GM23338 (cell line): ENCODE measurements around the gene ATP8A2. TPM values are rescaled to one million over a fixed set of nuclear protein-coding genes. Genes with fewer than 3 reads are reported as not detected.

Experiments used
- ATAC-seq: fragments of 200-7000 bp; cut with Tn5 transposase; 3 replicates; pipeline ENCODE4 v1.9.1; 2020
- DNase-seq: peaks from one replicate; pipeline ENCODE4 v3.0.0-alpha.2; 2015; ENCODE audit warnings: low spot score
- H2AFZ ChIP-seq: fragments of 200-600 bp; sonication (generic); 2 replicates; pipeline ENCODE4 v1.8.0; 2016; ENCODE audit warnings: antibody characterized with exemption, mild to moderate bottlenecking, moderate library complexity
- H3F3A ChIP-seq: fragments of 200-600 bp; sonication (generic); replicated peaks from 2 replicates; pipeline ENCODE4 v1.8.0; 2017; ENCODE audit warnings: antibody characterized with exemption, mixed run types, low read depth
- H3K27ac ChIP-seq: fragments of 200-600 bp; sonication (generic); 2 replicates; pipeline ENCODE4 v1.6.1; 2016; ENCODE audit warnings: low read depth
- H3K27me3 ChIP-seq: fragments of 200-600 bp; sonication (generic); 2 replicates; pipeline ENCODE4 v1.8.0; 2016; ENCODE audit warnings: mild to moderate bottlenecking, mixed run types, moderate library complexity; ENCODE audit not compliant: insufficient read depth
- H3K36me3 ChIP-seq: fragments of 200-600 bp; sonication (generic); 2 replicates; pipeline ENCODE4 v1.8.0; 2016; ENCODE audit warnings: mild to moderate bottlenecking; ENCODE audit not compliant: insufficient read depth
- H3K4me1 ChIP-seq: fragments of 200-600 bp; sonication (generic); 2 replicates; pipeline ENCODE4 v1.8.0; 2016; ENCODE audit warnings: mild to moderate bottlenecking, moderate library complexity; ENCODE audit not compliant: insufficient read depth
- H3K4me2 ChIP-seq: fragments of 200-600 bp; sonication (generic); 2 replicates; pipeline ENCODE4 v1.7.1; 2017; ENCODE audit warnings: mixed run types
- H3K4me3 ChIP-seq: fragments of 200-600 bp; sonication (generic); 2 replicates; pipeline ENCODE4 v1.6.1; 2016; ENCODE audit warnings: mixed run types
- H3K79me2 ChIP-seq: fragments of 200-600 bp; sonication (generic); replicated peaks from 2 replicates; pipeline ENCODE4 v1.8.0; 2017; ENCODE audit warnings: mild to moderate bottlenecking; ENCODE audit not compliant: insufficient read depth
- H3K9me2 ChIP-seq: fragments of 200-600 bp; sonication (generic); 2 replicates; pipeline ENCODE4 v1.8.0; 2017; ENCODE audit not compliant: insufficient read depth
- H4K20me1 ChIP-seq: fragments of 200-600 bp; sonication (generic); replicated peaks from 2 replicates; pipeline ENCODE4 v1.8.0; 2017; ENCODE audit warnings: mild to moderate bottlenecking; ENCODE audit not compliant: insufficient read depth
- H3K27ac Mint-ChIP-seq: 2 replicates; pipeline ENCODE4 v1.8.0; 2020; ENCODE audit warnings: inconsistent platforms, mild to moderate bottlenecking, moderate library complexity, mixed read lengths
- H3K27me3 Mint-ChIP-seq: 3 replicates; pipeline ENCODE4 v1.8.0; 2022; ENCODE audit warnings: low read depth, mild to moderate bottlenecking, moderate library complexity, mixed read lengths, inconsistent platforms; ENCODE audit not compliant: insufficient read depth, poor library complexity
- H3K36me3 Mint-ChIP-seq: 3 replicates; pipeline ENCODE4 v1.8.0; 2021; ENCODE audit warnings: low read depth, mild to moderate bottlenecking, inconsistent platforms, moderate library complexity, mixed read lengths
- H3K4me1 Mint-ChIP-seq: 3 replicates; pipeline ENCODE4 v1.8.0; 2020; ENCODE audit warnings: mild to moderate bottlenecking, inconsistent platforms, mixed read lengths
- H3K4me3 Mint-ChIP-seq: 3 replicates; pipeline ENCODE4 v1.8.0; 2021; ENCODE audit warnings: moderate library complexity, mild to moderate bottlenecking, inconsistent platforms, mixed read lengths
- H3K9me3 Mint-ChIP-seq: 3 replicates; pipeline ENCODE4 v1.8.0; 2020; ENCODE audit warnings: moderate library complexity, mild to moderate bottlenecking, inconsistent platforms, mixed read lengths
- CREB1 ChIP-seq: fragments of 250-450 bp; sonication (Bioruptor Pico); IDR thresholded peaks from 2 replicates; pipeline ENCODE4 v1.5.0; 2020; ENCODE audit warnings: low read depth, mild to moderate bottlenecking, moderate library complexity
- ETS1 ChIP-seq: IDR thresholded peaks from 2 replicates; pipeline ENCODE4 v1.6.1; 2016; ENCODE audit warnings: antibody characterized with exemption
- EZH2 ChIP-seq: fragments of 200-600 bp; sonication (generic); IDR thresholded peaks from one replicate; pipeline ENCODE4 v1.8.0; 2017; ENCODE audit warnings: antibody characterized with exemption, mild to moderate bottlenecking, low read depth; ENCODE audit not compliant: unreplicated experiment
- EZH2phosphoT487 ChIP-seq: fragments of 200-600 bp; sonication (generic); IDR thresholded peaks from one replicate; pipeline ENCODE4 v1.8.1; 2018; ENCODE audit warnings: antibody characterized with exemption; ENCODE audit not compliant: unreplicated experiment
- JUNB ChIP-seq: IDR thresholded peaks from one replicate; pipeline ENCODE4 v1.6.1; 2016; ENCODE audit warnings: antibody characterized with exemption; ENCODE audit not compliant: unreplicated experiment
- NANOG ChIP-seq: IDR thresholded peaks from 2 replicates; pipeline ENCODE4 v1.6.1; 2016; ENCODE audit warnings: antibody characterized with exemption, borderline replicate concordance
- POLR2AphosphoS5 ChIP-seq: IDR thresholded peaks from 2 replicates; pipeline ENCODE4 v1.6.1; 2016; ENCODE audit warnings: antibody characterized with exemption, low read depth
- STAT1 ChIP-seq: IDR thresholded peaks from one replicate; pipeline ENCODE4 v1.6.1; 2016; ENCODE audit warnings: antibody characterized with exemption; ENCODE audit not compliant: unreplicated experiment
- ZNF114 ChIP-seq: fragments of 250-450 bp; sonication (Bioruptor Pico); IDR thresholded peaks from 2 replicates; pipeline ENCODE4 v1.5.0; 2020; ENCODE audit warnings: mild to moderate bottlenecking, moderate library complexity
- ZNF331 ChIP-seq: fragments of 250-450 bp; sonication (Bioruptor Pico); IDR thresholded peaks from 2 replicates; pipeline ENCODE4 v1.5.0; 2020; ENCODE audit warnings: low read depth, mild to moderate bottlenecking, moderate library complexity
- polyA plus RNA-seq: library from polyadenylated mRNA; unstranded; fragments of >200 nt; fragmentation: Nextera tagmentation; extraction: Ambion mirVana; gene quantifications from 2 replicates; pipeline ENCODE4 v1.2.1, GENCODE V29; 2016
- total RNA-seq: library from RNA; depleted of rRNA; stranded (reverse); fragments of >200 nt; shearing (Covaris generic); gene quantifications from 2 replicates; pipeline ENCODE4 v1.2.3, GENCODE V29; 2014
- TF ChIP-seq, protein P1 (sequence below): IDR thresholded peaks from one replicate; pipeline ENCODE4 v1.6.1; 2018; ENCODE audit warnings: antibody characterized with exemption; ENCODE audit not compliant: unreplicated experiment
- TF ChIP-seq, protein P2 (sequence below), 2 experiments: fragments of 200-600 bp in 1 of 2; sonication (generic) in 1 of 2; conservative IDR thresholded peaks; 2 replicates each; pipeline versions ENCODE4 v1.5.1 to v1.6.1; 2016 to 2017; ENCODE audit warnings: antibody characterized with exemption in 2 of 2, low read depth in 2 of 2, mild to moderate bottlenecking in 2 of 2, moderate library complexity in 1 of 2
- TF ChIP-seq, protein P3 (sequence below): fragments of 250-450 bp; sonication (Bioruptor Pico); IDR thresholded peaks from 2 replicates; pipeline ENCODE4 v1.5.0; 2020; ENCODE audit warnings: mild to moderate bottlenecking, moderate library complexity

Gene ATP8A2
- total and polyA plus RNA-seq, 2 experiments from 2014 or later: 5.7 to 8.8 TPM

DNA sequence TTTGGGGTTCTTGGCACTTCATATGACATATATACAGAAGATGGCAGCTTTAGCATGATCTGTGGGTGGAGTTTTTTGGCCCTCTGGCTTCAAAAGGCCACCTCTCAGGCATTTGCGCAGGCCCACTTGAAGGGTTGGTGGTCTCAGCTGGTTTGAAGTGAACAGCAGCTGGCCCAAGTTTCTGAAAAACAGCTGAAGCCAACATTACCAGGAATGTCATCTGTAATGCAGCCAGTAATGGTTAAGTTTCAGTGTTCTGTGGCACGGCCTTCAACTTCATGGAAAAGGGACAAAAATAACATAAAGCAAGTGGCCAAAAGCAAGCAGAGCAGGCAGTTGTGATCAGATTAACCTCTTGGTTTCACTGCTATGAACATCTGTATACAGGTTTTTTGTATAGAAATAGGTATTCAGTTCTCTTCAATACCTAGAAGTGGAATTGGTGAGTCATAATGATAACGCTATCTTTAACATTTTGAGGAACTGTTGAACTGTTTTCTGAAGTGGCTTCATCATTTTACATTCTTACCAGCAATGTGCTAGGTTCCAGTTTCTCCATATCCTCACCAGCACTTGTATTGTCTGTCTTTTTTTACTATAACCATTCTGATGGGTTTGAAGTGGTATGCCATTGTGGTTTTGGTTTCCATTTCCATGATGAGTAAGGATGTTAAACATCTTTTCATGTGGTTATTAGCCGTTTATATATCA lies 434.6 kb downstream of the ATP8A2 start:
- Histone ChIP-seq H3K27ac (no peak overlapping the region), H3K36me3 (no peaks in the 10 kb centered on the region), H3K4me2 (no peak overlapping the region), H4K20me1 (no peaks in the 10 kb centered on the region), H3K4me3 (no peak overlapping the region), H2AFZ (no peak overlapping the region), H3F3A (no peaks in the 10 kb centered on the region), H3K27me3 (no peaks in the 10 kb centered on the region), H3K9me2 (no peaks in the 10 kb centered on the region), H3K79me2 (no peaks in the 10 kb centered on the region), H3K4me1 (no peaks in the 10 kb centered on the region)
- H3K27ac Mint-ChIP-seq: no peak overlapping the region
- no peak overlapping the region for H3K4me3 Mint-ChIP-seq
- no peaks in the 10 kb centered on the region for H3K9me3 Mint-ChIP-seq
- no peak for DNase-seq
- no peaks in the 10 kb centered on the region for H3K36me3 Mint-ChIP-seq
- no peaks in the 10 kb centered on the region for H3K27me3 Mint-ChIP-seq
- H3K4me1 Mint-ChIP-seq: no peaks in the 10 kb centered on the region; the same call in 2 of the 3 replicates
- ATAC-seq: no peak
- TF ChIP-seq, protein P1, sequence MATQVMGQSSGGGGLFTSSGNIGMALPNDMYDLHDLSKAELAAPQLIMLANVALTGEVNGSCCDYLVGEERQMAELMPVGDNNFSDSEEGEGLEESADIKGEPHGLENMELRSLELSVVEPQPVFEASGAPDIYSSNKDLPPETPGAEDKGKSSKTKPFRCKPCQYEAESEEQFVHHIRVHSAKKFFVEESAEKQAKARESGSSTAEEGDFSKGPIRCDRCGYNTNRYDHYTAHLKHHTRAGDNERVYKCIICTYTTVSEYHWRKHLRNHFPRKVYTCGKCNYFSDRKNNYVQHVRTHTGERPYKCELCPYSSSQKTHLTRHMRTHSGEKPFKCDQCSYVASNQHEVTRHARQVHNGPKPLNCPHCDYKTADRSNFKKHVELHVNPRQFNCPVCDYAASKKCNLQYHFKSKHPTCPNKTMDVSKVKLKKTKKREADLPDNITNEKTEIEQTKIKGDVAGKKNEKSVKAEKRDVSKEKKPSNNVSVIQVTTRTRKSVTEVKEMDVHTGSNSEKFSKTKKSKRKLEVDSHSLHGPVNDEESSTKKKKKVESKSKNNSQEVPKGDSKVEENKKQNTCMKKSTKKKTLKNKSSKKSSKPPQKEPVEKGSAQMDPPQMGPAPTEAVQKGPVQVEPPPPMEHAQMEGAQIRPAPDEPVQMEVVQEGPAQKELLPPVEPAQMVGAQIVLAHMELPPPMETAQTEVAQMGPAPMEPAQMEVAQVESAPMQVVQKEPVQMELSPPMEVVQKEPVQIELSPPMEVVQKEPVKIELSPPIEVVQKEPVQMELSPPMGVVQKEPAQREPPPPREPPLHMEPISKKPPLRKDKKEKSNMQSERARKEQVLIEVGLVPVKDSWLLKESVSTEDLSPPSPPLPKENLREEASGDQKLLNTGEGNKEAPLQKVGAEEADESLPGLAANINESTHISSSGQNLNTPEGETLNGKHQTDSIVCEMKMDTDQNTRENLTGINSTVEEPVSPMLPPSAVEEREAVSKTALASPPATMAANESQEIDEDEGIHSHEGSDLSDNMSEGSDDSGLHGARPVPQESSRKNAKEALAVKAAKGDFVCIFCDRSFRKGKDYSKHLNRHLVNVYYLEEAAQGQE: no peak
- TF ChIP-seq, protein P2, sequence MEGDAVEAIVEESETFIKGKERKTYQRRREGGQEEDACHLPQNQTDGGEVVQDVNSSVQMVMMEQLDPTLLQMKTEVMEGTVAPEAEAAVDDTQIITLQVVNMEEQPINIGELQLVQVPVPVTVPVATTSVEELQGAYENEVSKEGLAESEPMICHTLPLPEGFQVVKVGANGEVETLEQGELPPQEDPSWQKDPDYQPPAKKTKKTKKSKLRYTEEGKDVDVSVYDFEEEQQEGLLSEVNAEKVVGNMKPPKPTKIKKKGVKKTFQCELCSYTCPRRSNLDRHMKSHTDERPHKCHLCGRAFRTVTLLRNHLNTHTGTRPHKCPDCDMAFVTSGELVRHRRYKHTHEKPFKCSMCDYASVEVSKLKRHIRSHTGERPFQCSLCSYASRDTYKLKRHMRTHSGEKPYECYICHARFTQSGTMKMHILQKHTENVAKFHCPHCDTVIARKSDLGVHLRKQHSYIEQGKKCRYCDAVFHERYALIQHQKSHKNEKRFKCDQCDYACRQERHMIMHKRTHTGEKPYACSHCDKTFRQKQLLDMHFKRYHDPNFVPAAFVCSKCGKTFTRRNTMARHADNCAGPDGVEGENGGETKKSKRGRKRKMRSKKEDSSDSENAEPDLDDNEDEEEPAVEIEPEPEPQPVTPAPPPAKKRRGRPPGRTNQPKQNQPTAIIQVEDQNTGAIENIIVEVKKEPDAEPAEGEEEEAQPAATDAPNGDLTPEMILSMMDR (conservative IDR thresholded peaks at IDR 0.05; ENCODE audit: low read depth in 2 of 2): no peak
- TF ChIP-seq EZH2phosphoT487 (no peak), ZNF331 (CRISPR knock-in tag) (no peak), POLR2AphosphoS5 (no peak), NANOG (no peak), JUNB (no peak), STAT1 (no peak), ZNF114 (CRISPR knock-in tag) (no peak), ETS1 (no peak), EZH2 (no peak), CREB1 (no peak)
- TF ChIP-seq, protein P3, sequence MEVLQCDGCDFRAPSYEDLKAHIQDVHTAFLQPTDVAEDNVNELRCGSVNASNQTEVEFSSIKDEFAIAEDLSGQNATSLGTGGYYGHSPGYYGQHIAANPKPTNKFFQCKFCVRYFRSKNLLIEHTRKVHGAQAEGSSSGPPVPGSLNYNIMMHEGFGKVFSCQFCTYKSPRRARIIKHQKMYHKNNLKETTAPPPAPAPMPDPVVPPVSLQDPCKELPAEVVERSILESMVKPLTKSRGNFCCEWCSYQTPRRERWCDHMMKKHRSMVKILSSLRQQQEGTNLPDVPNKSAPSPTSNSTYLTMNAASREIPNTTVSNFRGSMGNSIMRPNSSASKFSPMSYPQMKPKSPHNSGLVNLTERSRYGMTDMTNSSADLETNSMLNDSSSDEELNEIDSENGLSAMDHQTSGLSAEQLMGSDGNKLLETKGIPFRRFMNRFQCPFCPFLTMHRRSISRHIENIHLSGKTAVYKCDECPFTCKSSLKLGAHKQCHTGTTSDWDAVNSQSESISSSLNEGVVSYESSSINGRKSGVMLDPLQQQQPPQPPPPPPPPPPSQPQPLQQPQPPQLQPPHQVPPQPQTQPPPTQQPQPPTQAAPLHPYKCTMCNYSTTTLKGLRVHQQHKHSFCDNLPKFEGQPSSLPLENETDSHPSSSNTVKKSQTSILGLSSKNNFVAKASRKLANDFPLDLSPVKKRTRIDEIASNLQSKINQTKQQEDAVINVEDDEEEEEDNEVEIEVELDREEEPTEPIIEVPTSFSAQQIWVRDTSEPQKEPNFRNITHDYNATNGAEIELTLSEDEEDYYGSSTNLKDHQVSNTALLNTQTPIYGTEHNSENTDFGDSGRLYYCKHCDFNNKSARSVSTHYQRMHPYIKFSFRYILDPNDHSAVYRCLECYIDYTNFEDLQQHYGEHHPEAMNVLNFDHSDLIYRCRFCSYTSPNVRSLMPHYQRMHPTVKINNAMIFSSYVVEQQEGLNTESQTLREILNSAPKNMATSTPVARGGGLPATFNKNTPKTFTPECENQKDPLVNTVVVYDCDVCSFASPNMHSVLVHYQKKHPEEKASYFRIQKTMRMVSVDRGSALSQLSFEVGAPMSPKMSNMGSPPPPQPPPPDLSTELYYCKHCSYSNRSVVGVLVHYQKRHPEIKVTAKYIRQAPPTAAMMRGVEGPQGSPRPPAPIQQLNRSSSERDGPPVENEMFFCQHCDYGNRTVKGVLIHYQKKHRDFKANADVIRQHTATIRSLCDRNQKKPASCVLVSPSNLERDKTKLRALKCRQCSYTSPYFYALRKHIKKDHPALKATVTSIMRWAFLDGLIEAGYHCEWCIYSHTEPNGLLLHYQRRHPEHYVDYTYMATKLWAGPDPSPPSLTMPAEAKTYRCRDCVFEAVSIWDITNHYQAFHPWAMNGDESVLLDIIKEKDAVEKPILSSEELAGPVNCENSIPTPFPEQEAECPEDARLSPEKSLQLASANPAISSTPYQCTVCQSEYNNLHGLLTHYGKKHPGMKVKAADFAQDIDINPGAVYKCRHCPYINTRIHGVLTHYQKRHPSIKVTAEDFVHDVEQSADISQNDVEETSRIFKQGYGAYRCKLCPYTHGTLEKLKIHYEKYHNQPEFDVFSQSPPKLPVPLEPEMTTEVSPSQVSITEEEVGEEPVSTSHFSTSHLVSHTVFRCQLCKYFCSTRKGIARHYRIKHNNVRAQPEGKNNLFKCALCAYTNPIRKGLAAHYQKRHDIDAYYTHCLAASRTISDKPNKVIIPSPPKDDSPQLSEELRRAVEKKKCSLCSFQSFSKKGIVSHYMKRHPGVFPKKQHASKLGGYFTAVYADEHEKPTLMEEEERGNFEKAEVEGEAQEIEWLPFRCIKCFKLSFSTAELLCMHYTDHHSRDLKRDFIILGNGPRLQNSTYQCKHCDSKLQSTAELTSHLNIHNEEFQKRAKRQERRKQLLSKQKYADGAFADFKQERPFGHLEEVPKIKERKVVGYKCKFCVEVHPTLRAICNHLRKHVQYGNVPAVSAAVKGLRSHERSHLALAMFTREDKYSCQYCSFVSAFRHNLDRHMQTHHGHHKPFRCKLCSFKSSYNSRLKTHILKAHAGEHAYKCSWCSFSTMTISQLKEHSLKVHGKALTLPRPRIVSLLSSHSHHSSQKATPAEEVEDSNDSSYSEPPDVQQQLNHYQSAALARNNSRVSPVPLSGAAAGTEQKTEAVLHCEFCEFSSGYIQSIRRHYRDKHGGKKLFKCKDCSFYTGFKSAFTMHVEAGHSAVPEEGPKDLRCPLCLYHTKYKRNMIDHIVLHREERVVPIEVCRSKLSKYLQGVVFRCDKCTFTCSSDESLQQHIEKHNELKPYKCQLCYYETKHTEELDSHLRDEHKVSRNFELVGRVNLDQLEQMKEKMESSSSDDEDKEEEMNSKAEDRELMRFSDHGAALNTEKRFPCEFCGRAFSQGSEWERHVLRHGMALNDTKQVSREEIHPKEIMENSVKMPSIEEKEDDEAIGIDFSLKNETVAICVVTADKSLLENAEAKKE: no peak
